Breast epithelium (tissue), 3 donors: ENCODE data around the gene FUCA2.

ENCODE experiments used
- CTCF ChIP-seq, 3 donors: fragments of 450-650 bp; IDR thresholded peaks; one replicate each; pipeline ENCODE4 v1.5.1; 2016 to 2017; ENCODE audit warnings: antibody characterized with exemption in 3 of 3, mild to moderate bottlenecking in 3 of 3, moderate library complexity in 3 of 3
- POLR2A ChIP-seq: fragments of 450-650 bp; IDR thresholded peaks from one replicate; pipeline ENCODE4 v1.6.1; 2016; ENCODE audit warnings: antibody characterized with exemption, mild to moderate bottlenecking, moderate library complexity

- TF ChIP-seq CTCF (IDR thresholded peaks at IDR 0.05): peak in 1 of 3 donors; percentile 11
- no peak for TF ChIP-seq POLR2A
These were observed 25.6 kb upstream of the FUCA2 start for GRCh38 chr6:143536866-143537691.
